GM23338 (cell line): ENCODE data around the gene TAF7. TPM values are rescaled to one million over a fixed set of nuclear protein-coding genes. Genes with fewer than 3 reads are reported as not detected.

Experiments
- ATAC-seq: fragments of 200-7000 bp; cut with Tn5 transposase; 3 replicates; pipeline ENCODE4 v1.9.1; 2020
- DNase-seq: peaks from one replicate; pipeline ENCODE4 v3.0.0-alpha.2; 2015; ENCODE audit warnings: low spot score
- H2AFZ ChIP-seq: fragments of 200-600 bp; sonication (generic); 2 replicates; pipeline ENCODE4 v1.8.0; 2016; ENCODE audit warnings: antibody characterized with exemption, mild to moderate bottlenecking, moderate library complexity
- H3F3A ChIP-seq: fragments of 200-600 bp; sonication (generic); replicated peaks from 2 replicates; pipeline ENCODE4 v1.8.0; 2017; ENCODE audit warnings: antibody characterized with exemption, mixed run types, low read depth
- H3K27ac ChIP-seq: fragments of 200-600 bp; sonication (generic); 2 replicates; pipeline ENCODE4 v1.6.1; 2016; ENCODE audit warnings: low read depth
- H3K27me3 ChIP-seq: fragments of 200-600 bp; sonication (generic); 2 replicates; pipeline ENCODE4 v1.8.0; 2016; ENCODE audit warnings: mild to moderate bottlenecking, mixed run types, moderate library complexity; ENCODE audit not compliant: insufficient read depth
- H3K36me3 ChIP-seq: fragments of 200-600 bp; sonication (generic); 2 replicates; pipeline ENCODE4 v1.8.0; 2016; ENCODE audit warnings: mild to moderate bottlenecking; ENCODE audit not compliant: insufficient read depth
- H3K4me1 ChIP-seq: fragments of 200-600 bp; sonication (generic); 2 replicates; pipeline ENCODE4 v1.8.0; 2016; ENCODE audit warnings: mild to moderate bottlenecking, moderate library complexity; ENCODE audit not compliant: insufficient read depth
- H3K4me2 ChIP-seq: fragments of 200-600 bp; sonication (generic); 2 replicates; pipeline ENCODE4 v1.7.1; 2017; ENCODE audit warnings: mixed run types
- H3K4me3 ChIP-seq: fragments of 200-600 bp; sonication (generic); 2 replicates; pipeline ENCODE4 v1.6.1; 2016; ENCODE audit warnings: mixed run types
- H3K79me2 ChIP-seq: fragments of 200-600 bp; sonication (generic); replicated peaks from 2 replicates; pipeline ENCODE4 v1.8.0; 2017; ENCODE audit warnings: mild to moderate bottlenecking; ENCODE audit not compliant: insufficient read depth
- H3K9me2 ChIP-seq: fragments of 200-600 bp; sonication (generic); 2 replicates; pipeline ENCODE4 v1.8.0; 2017; ENCODE audit not compliant: insufficient read depth
- H4K20me1 ChIP-seq: fragments of 200-600 bp; sonication (generic); replicated peaks from 2 replicates; pipeline ENCODE4 v1.8.0; 2017; ENCODE audit warnings: mild to moderate bottlenecking; ENCODE audit not compliant: insufficient read depth
- H3K27ac Mint-ChIP-seq: 2 replicates; pipeline ENCODE4 v1.8.0; 2020; ENCODE audit warnings: inconsistent platforms, mild to moderate bottlenecking, moderate library complexity, mixed read lengths
- H3K27me3 Mint-ChIP-seq: 3 replicates; pipeline ENCODE4 v1.8.0; 2022; ENCODE audit warnings: low read depth, mild to moderate bottlenecking, moderate library complexity, mixed read lengths, inconsistent platforms; ENCODE audit not compliant: insufficient read depth, poor library complexity
- H3K36me3 Mint-ChIP-seq: 3 replicates; pipeline ENCODE4 v1.8.0; 2021; ENCODE audit warnings: low read depth, mild to moderate bottlenecking, inconsistent platforms, moderate library complexity, mixed read lengths
- H3K4me1 Mint-ChIP-seq: 3 replicates; pipeline ENCODE4 v1.8.0; 2020; ENCODE audit warnings: mild to moderate bottlenecking, inconsistent platforms, mixed read lengths
- H3K4me3 Mint-ChIP-seq: 3 replicates; pipeline ENCODE4 v1.8.0; 2021; ENCODE audit warnings: moderate library complexity, mild to moderate bottlenecking, inconsistent platforms, mixed read lengths
- H3K9me3 Mint-ChIP-seq: 3 replicates; pipeline ENCODE4 v1.8.0; 2020; ENCODE audit warnings: moderate library complexity, mild to moderate bottlenecking, inconsistent platforms, mixed read lengths
- CTCF ChIP-seq, 2 experiments: fragments of 200-600 bp in 1 of 2; sonication (generic) in 1 of 2; conservative IDR thresholded peaks; 2 replicates each; pipeline versions ENCODE4 v1.5.1 to v1.6.1; 2016 to 2017; ENCODE audit warnings: antibody characterized with exemption in 2 of 2, low read depth in 2 of 2, mild to moderate bottlenecking in 2 of 2, moderate library complexity in 1 of 2
- ETS1 ChIP-seq: IDR thresholded peaks from 2 replicates; pipeline ENCODE4 v1.6.1; 2016; ENCODE audit warnings: antibody characterized with exemption
- NANOG ChIP-seq: IDR thresholded peaks from 2 replicates; pipeline ENCODE4 v1.6.1; 2016; ENCODE audit warnings: antibody characterized with exemption, borderline replicate concordance
- REST ChIP-seq: IDR thresholded peaks from one replicate; pipeline ENCODE4 v1.6.1; 2018; ENCODE audit warnings: antibody characterized with exemption; ENCODE audit not compliant: unreplicated experiment
- STAT1 ChIP-seq: IDR thresholded peaks from one replicate; pipeline ENCODE4 v1.6.1; 2016; ENCODE audit warnings: antibody characterized with exemption; ENCODE audit not compliant: unreplicated experiment
- ZNF462 ChIP-seq: fragments of 250-450 bp; sonication (Bioruptor Pico); IDR thresholded peaks from 2 replicates; pipeline ENCODE4 v1.5.0; 2020; ENCODE audit warnings: mild to moderate bottlenecking, moderate library complexity
- polyA plus RNA-seq: library from polyadenylated mRNA; unstranded; fragments of >200 nt; fragmentation: Nextera tagmentation; extraction: Ambion mirVana; gene quantifications from 2 replicates; pipeline ENCODE4 v1.2.1, GENCODE V29; 2016
- total RNA-seq: library from RNA; depleted of rRNA; stranded (reverse); fragments of >200 nt; shearing (Covaris generic); gene quantifications from 2 replicates; pipeline ENCODE4 v1.2.3, GENCODE V29; 2014

Gene TAF7
- total and polyA plus RNA-seq, 2 experiments from 2014 or later = 92.0 to 217 TPM

- TF ChIP-seq REST (no peak), STAT1 (no peak)
Observed at GRCh38 chr5:141328231-141328630, 7.6 kb upstream of the TAF7 start (continued).

- Mint-ChIP-seq H3K36me3 (peaks cover 21% of the 10 kb centered on the region), H3K4me3 (peak overlapping the region; percentile 70), H3K9me3 (peaks cover 41% of the 10 kb centered on the region), H3K27ac (peak overlapping the region; percentile 72; the same call in 1 of the 2 replicates), H3K27me3 (no peaks in the 10 kb centered on the region), H3K4me1 (peaks cover 2% of the 10 kb centered on the region)
- 0 out of 2 replicates have a peak, but pooled peaks cover 6% of the 10 kb centered on the region for H3K9me2 ChIP-seq
- no peaks in the 10 kb centered on the region for H3K4me1 ChIP-seq
- peak; percentile 88 for DNase-seq
- no peaks in the 10 kb centered on the region for H3K36me3 ChIP-seq
- H3K4me3 ChIP-seq = peak overlapping the region; percentile 55
- H3K27me3 ChIP-seq = no peaks in the 10 kb centered on the region
- ATAC-seq = peak; percentile 97
- peak overlapping the region; percentile 72 for H3K4me2 ChIP-seq
- no peak overlapping the region for H2AFZ ChIP-seq
- H3F3A ChIP-seq = no peaks in the 10 kb centered on the region
- no peaks in the 10 kb centered on the region for H4K20me1 ChIP-seq
- H3K79me2 ChIP-seq = no peaks in the 10 kb centered on the region
- H3K27ac ChIP-seq = no peak overlapping the region
- TF ChIP-seq NANOG (no peak), CTCF (conservative IDR thresholded peaks at IDR 0.05; ENCODE audit: low read depth in 2 of 2) (peak; percentile 80 to 84), REST (no peak), ZNF462 (CRISPR knock-in tag) (no peak), ETS1 (no peak)
Observed at GRCh38 chr5:141326088-141326854, 5.7 kb upstream of the TAF7 start.
